Vagina (tissue), 2 donors: ENCODE results near the gene SCYGR3. TPM values are rescaled to one million over a fixed set of nuclear protein-coding genes. Genes with fewer than 3 reads are reported as not detected.
"Not testable (repeated sequence)": the region's sequence is repeated elsewhere in the genome, so short reads cannot be mapped to it uniquely, and the experiment has no call there.

ENCODE experiments used
- DNase-seq, 2 donors: peaks; one replicate each; pipeline ENCODE4 v3.0.0-alpha.2; 2017; ENCODE audit errors: extremely low spot score in 2 of 2
- H3K27ac ChIP-seq: fragments of 200-600 bp; sonication (generic); one replicate; pipeline ENCODE4 v1.5.1; 2019
- H3K27me3 ChIP-seq: fragments of 200-600 bp; sonication (generic); one replicate; pipeline ENCODE4 v1.5.1; 2019
- H3K36me3 ChIP-seq, 2 donors: fragments of 200-600 bp; sonication (generic); one replicate each; pipeline ENCODE4 v1.5.1; 2017 to 2019
- H3K4me1 ChIP-seq: fragments of 200-600 bp; sonication (generic); one replicate; pipeline ENCODE4 v1.5.1; 2019
- H3K4me3 ChIP-seq, 2 donors: fragments of 200-600 bp; sonication (generic); 1 replicate in 1 of 2; 2 replicates in 1 of 2; pipeline ENCODE4 v1.5.1; 2016 to 2019
- H3K9me3 ChIP-seq: fragments of 200-600 bp; sonication (generic); one replicate; pipeline ENCODE4 v1.5.1; 2019
- POLR2A ChIP-seq, 2 donors: fragments of 450-650 bp; IDR thresholded peaks; one replicate each; pipeline ENCODE4 v1.6.1; 2017; ENCODE audit warnings: antibody characterized with exemption in 2 of 2, mild to moderate bottlenecking in 2 of 2, moderate library complexity in 2 of 2
- POLR2AphosphoS5 ChIP-seq, 2 donors: sonication (generic); formaldehyde crosslinking; IDR thresholded peaks; one replicate each; pipeline ENCODE4 v1.9.0; 2017; ENCODE audit warnings: antibody characterized with exemption in 2 of 2, mild to moderate bottlenecking in 2 of 2, low read depth in 1 of 2; ENCODE audit not compliant: insufficient read depth in 1 of 2
- intact Hi-C: fragments of 100-400 bp; cut with DNase I; formaldehyde crosslinking; loops from one replicate; pipeline ENCODE4 v1.15.1; 2023
- total RNA-seq: library from RNA; depleted of rRNA; stranded (reverse); fragments of >200 nt; gene quantifications from one replicate; pipeline ENCODE4 v1.2.3, GENCODE V29; 2016
- TF ChIP-seq, protein P1 (sequence below), 3 experiments: fragments of 450-650 bp in 2 of 3; fragments of 200-600 bp in 1 of 3; sonication (generic) in 1 of 3; IDR thresholded peaks; one replicate each; pipeline ENCODE4 v1.5.1; 2017 to 2019; ENCODE audit warnings: antibody characterized with exemption in 3 of 3, mild to moderate bottlenecking in 2 of 3, moderate library complexity in 2 of 3

SCYGR3 gene
- total RNA-seq, 1 donor from 2014 or later = not detected

DNA sequence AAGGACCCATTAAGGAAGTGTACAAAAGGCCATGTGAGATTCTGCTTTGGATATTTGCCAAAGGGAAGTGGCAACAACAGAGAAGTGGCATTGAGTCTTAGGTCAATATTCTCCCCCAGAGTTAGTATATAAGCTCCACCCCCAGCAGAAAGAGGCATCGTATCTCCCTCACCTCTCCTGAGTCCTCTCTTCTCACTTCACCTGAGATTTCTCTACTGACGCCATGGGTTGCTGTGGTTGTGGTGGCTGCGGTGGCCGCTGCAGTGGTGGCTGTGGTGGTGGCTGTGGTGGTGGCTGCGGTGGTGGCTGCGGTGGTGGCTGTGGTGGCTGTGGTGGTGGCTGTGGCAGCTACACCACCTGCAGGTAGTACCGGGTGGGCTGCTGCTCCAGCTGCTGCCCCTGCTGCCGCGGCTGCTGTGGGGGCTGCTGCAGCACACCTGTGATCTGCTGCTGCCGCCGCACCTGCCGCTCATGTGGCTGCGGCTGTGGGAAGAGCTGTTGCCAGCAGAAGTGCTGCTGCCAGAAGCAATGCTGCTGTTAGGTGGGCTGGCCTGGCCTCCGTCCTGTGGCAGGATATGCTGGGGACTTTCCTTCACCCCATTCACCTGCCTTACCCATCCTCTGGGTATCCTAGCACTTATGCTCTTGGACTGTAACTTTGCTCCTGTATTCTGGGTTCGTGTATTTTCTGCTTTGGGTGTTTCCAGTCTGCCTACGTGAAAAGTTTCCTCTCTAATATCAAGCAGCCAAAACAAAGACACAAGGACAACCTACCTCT is 5.9 kb downstream of the SCYGR3 start:
- TF ChIP-seq POLR2A (IDR thresholded peaks at IDR 0.05) (no peak), POLR2AphosphoS5 (IDR thresholded peaks at IDR 0.05; ENCODE audit: insufficient read depth in 1 of 2, low read depth in 1 of 2) (no peak)
- TF ChIP-seq, protein P1, sequence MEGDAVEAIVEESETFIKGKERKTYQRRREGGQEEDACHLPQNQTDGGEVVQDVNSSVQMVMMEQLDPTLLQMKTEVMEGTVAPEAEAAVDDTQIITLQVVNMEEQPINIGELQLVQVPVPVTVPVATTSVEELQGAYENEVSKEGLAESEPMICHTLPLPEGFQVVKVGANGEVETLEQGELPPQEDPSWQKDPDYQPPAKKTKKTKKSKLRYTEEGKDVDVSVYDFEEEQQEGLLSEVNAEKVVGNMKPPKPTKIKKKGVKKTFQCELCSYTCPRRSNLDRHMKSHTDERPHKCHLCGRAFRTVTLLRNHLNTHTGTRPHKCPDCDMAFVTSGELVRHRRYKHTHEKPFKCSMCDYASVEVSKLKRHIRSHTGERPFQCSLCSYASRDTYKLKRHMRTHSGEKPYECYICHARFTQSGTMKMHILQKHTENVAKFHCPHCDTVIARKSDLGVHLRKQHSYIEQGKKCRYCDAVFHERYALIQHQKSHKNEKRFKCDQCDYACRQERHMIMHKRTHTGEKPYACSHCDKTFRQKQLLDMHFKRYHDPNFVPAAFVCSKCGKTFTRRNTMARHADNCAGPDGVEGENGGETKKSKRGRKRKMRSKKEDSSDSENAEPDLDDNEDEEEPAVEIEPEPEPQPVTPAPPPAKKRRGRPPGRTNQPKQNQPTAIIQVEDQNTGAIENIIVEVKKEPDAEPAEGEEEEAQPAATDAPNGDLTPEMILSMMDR (IDR thresholded peaks at IDR 0.05) = no peak
- Histone ChIP-seq H3K36me3 (no peaks in the 10 kb centered on the region), H3K27me3 (no peaks in the 10 kb centered on the region), H3K9me3 (no peaks in the 10 kb centered on the region), H3K4me1 (no peaks in the 10 kb centered on the region), H3K27ac (no peak overlapping the region), H3K4me3 (no peak overlapping the region)
- intact Hi-C loops = no loop called here
- no peak for DNase-seq

DNA sequence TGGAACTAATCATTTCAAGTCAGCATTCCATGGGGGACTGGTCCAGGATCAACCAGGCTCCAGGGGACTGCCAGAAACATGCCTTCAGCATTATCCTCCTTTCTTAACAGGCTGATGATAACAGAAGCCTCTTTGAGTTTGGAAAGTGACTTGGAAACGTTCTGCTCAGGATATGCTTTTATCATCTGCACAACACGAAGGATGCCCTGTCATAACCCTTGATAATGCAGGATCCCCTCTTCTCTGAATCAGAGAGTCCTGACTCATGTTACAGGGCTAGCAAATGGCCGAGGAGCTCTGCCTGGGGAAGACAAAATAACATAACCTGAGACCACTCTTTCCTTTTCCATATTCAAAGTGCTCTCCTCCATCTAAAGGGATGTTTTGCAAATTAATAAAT is 6.7 kb downstream of the SCYGR3 start:
- Histone ChIP-seq H3K4me1 (no peaks in the 10 kb centered on the region), H3K27ac (no peak overlapping the region), H3K9me3 (no peaks in the 10 kb centered on the region), H3K27me3 (no peaks in the 10 kb centered on the region), H3K36me3 (no peaks in the 10 kb centered on the region), H3K4me3 (no peak overlapping the region)
- intact Hi-C loops = no loop called here
- no peak for DNase-seq
- TF ChIP-seq, protein P1 (IDR thresholded peaks at IDR 0.05) = no peak
- no peak for TF ChIP-seq POLR2AphosphoS5 (IDR thresholded peaks at IDR 0.05; ENCODE audit: insufficient read depth in 1 of 2, low read depth in 1 of 2)
- TF ChIP-seq POLR2A (IDR thresholded peaks at IDR 0.05) = no peak

DNA sequence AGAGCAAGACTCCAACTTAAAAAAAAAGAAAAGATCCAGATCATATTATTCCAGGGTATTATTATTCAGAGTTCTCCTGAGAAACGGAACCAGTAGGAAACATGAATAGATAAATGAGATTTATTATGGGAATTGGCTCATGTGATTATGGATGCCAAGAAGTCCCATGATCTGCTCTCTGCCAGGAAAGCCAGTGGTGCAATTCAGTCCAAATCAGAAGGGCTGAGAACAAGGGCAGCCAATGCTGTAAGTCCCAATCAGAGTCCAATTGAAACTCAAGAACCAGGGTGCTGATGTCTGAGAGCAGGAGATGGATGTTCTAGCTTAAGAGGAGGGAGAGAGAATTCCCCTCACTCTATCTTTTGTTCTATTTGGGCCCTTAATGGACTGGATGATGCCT is 8.2 kb downstream of the SCYGR3 start:
- Histone ChIP-seq H3K4me3 (no peak overlapping the region), H3K27me3 (no peaks in the 10 kb centered on the region), H3K27ac (no peak overlapping the region), H3K4me1 (no peaks in the 10 kb centered on the region), H3K36me3 (no peaks in the 10 kb centered on the region), H3K9me3 (no peaks in the 10 kb centered on the region)
- TF ChIP-seq POLR2A (IDR thresholded peaks at IDR 0.05) = no peak
- TF ChIP-seq, protein P1 (IDR thresholded peaks at IDR 0.05) = no peak
- TF ChIP-seq POLR2AphosphoS5 (IDR thresholded peaks at IDR 0.05; ENCODE audit: insufficient read depth in 1 of 2, low read depth in 1 of 2) = no peak
- intact Hi-C loops = no loop called here
- no peak for DNase-seq

DNA sequence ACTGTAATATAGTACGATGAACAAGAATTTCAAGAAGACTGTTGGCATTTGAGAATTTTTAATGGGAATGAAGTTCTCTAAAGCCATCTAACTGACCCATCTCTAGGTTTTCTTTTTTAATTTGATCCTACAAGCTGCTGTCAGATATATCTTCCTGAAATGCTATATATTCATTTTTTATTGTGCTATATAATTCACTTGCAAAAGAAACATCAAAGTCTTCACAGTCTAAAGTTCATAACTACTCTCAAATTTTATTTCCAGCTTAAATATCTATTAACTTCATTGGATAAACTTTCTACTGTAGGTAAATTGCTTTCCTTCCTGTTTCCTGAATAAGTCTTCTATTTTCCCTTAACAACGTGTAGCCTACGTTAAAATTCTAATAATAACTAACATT is 12.3 kb downstream of the SCYGR3 start:
- TF ChIP-seq POLR2AphosphoS5 (IDR thresholded peaks at IDR 0.05; ENCODE audit: insufficient read depth in 1 of 2, low read depth in 1 of 2) (no peak), POLR2A (IDR thresholded peaks at IDR 0.05) (no peak)
- TF ChIP-seq, protein P1 (IDR thresholded peaks at IDR 0.05) = no peak
- intact Hi-C loops = no loop called here
- no peaks in the 10 kb centered on the region for H3K9me3 ChIP-seq
- no peaks in the 10 kb centered on the region for H3K27me3 ChIP-seq
- no peak for DNase-seq
- no peak overlapping the region for H3K27ac ChIP-seq
- no peak overlapping the region for H3K4me3 ChIP-seq
- no peaks in the 10 kb centered on the region for H3K4me1 ChIP-seq
- no peaks in the 10 kb centered on the region for H3K36me3 ChIP-seq

DNA sequence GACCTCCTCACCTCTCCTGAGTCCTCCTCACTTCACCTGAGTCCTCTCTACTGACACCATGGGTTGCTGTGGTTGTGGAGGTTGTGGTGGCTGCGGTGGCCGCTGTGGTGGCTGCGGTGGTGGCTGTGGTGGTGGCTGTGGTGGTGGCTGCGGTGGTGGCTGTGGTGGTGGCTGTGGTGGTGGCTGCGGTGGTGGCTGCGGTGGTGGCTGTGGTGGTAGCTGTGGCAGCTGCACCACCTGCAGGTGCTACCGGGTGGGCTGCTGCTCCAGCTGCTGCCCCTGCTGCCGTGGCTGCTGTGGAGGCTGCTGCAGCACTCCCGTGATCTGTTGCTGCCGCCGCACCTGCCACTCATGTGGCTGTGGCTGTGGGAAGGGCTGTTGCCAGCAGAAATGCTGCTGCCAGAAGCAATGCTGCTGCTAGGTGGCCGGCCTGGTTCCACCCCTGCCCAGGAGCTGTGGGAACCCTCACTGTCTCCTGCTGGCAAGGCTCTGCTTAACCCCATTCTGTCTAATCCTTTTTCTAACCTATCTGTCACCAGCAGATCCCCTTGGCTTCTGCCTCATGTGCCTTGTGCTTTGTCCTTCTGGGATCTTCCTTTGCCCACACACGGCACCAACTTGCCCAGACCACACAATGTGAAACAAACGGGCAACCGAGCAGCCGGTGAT is 15.7 kb downstream of the SCYGR3 start, which contains the start of gene SCYGR2:
TSS of gene SCYGR2 (plus strand) at position 59 of the 669 bp plus-strand sequence. CDS start at position 59, 0 bp downstream.
- H3K4me3 ChIP-seq, H3K36me3 ChIP-seq, DNase-seq, H3K27ac ChIP-seq, H3K9me3 ChIP-seq, intact Hi-C loops, H3K27me3 ChIP-seq, H3K4me1 ChIP-seq: not testable (repeated sequence)
